Stimulated activated CD8-positive, alpha-beta memory T cell treated with anti-CD3 and anti-CD28 coated beads, Interleukin-7, amount 100 ng/mL, for 1 hour (primary cell): ENCODE results near the gene TMEM101.
"Not testable (repeated sequence)": the region's sequence is repeated elsewhere in the genome, so short reads cannot be mapped to it uniquely, and the experiment has no call there.

Experiments used
- DNase-seq, 2 donors: peaks; one replicate each; pipeline ENCODE4 v3.0.0-alpha.2; 2020; ENCODE audit warnings: low read depth in 2 of 2

TMEM101 gene

GRCh38 chr17:44000871-44001460 lies 13.8 kb downstream of the TMEM101 start:
- no peak for DNase-seq

- no peak for DNase-seq
Measured at GRCh38 chr17:44000141-44000860, 14.5 kb downstream of the TMEM101 start.

GRCh38 chr17:43999024-43999423 lies 15.7 kb downstream of the TMEM101 start:
- DNase-seq: no peak

- no peak for DNase-seq
Measured at GRCh38 chr17:43998552-43998951, 16.2 kb downstream of the TMEM101 start.

GRCh38 chr17:43997180-43997579 lies 17.6 kb downstream of the TMEM101 start:
- DNase-seq: not testable (repeated sequence)

- DNase-seq: no peak
Measured at GRCh38 chr17:43995150-43995471, 19.7 kb downstream of the TMEM101 start.

GRCh38 chr17:43994272-43995149 lies 20.3 kb downstream of the TMEM101 start:
- DNase-seq: peak in 1 of 2 donors; percentile 36

GRCh38 chr17:43992641-43993040 lies 22.1 kb downstream of the TMEM101 start:
- DNase-seq: no peak

GRCh38 chr17:43988301-43988700 lies 26.5 kb downstream of the TMEM101 start:
- no peak for DNase-seq

GRCh38 chr17:43987131-43988021 lies 27.4 kb downstream of the TMEM101 start:
- DNase-seq: no peak

- DNase-seq: no peak
Measured at GRCh38 chr17:43986225-43986981, 28.4 kb downstream of the TMEM101 start.

GRCh38 chr17:43984521-43984920 lies 30.2 kb downstream of the TMEM101 start:
- DNase-seq: no peak

GRCh38 chr17:43983515-43984411 lies 31.0 kb downstream of the TMEM101 start:
- DNase-seq: no peak

GRCh38 chr17:43983196-43983514 lies 31.6 kb downstream of the TMEM101 start:
- DNase-seq: no peak

GRCh38 chr17:43982171-43982570 lies 32.6 kb downstream of the TMEM101 start:
- no peak for DNase-seq

- DNase-seq: no peak
Measured at GRCh38 chr17:43979671-43980070, 35.1 kb downstream of the TMEM101 start.

- DNase-seq: no peak
Measured at GRCh38 chr17:43979011-43979410, 35.8 kb downstream of the TMEM101 start.

- DNase-seq: no peak
Measured at GRCh38 chr17:43978078-43978477, 36.7 kb downstream of the TMEM101 start.

- no peak for DNase-seq
Measured at GRCh38 chr17:43976963-43977837, 37.6 kb downstream of the TMEM101 start.
